ENCODE results near the gene ZNF614.
"Not testable (repeated sequence)": the region's sequence is repeated elsewhere in the genome, so short reads cannot be mapped to it uniquely, and the experiment has no call there.

ZNF614 gene

GRCh38 chr19:51986309-51987291 is 41.6 kb downstream of the ZNF614 start, which contains the start of gene ZNF350:
Gene ZNF350, minus strand, starts transcription at chr19:51986840. Its CDS starts 12,480 bp downstream, at chr19:51974360.
- peak; percentile 76 for DNase-seq

GRCh38 chr19:51983361-51983760 is 44.8 kb downstream of the ZNF614 start:
- DNase-seq: no peak

- DNase-seq: not testable (repeated sequence)
Observed at GRCh38 chr19:51980926-51981325, 47.3 kb downstream of the ZNF614 start.

GRCh38 chr19:51980116-51980736 is 48.0 kb downstream of the ZNF614 start:
- no peak for DNase-seq

GRCh38 chr19:51978882-51979281 is 49.3 kb downstream of the ZNF614 start:
- no peak for DNase-seq

- DNase-seq: no peak
Observed at GRCh38 chr19:51977346-51977745, 50.8 kb downstream of the ZNF614 start.

GRCh38 chr19:51976852-51977251 is 51.3 kb downstream of the ZNF614 start:
- DNase-seq: no peak

- DNase-seq: not testable (repeated sequence)
Observed at GRCh38 chr19:51975787-51976186, 52.4 kb downstream of the ZNF614 start.

- no peak for DNase-seq
Observed at GRCh38 chr19:51971624-51972023, 56.6 kb downstream of the ZNF614 start.

GRCh38 chr19:51970718-51971117 is 57.5 kb downstream of the ZNF614 start:
- no peak for DNase-seq

GRCh38 chr19:51965583-51965982 is 62.6 kb downstream of the ZNF614 start:
- DNase-seq: no peak

Data from NCI-H2029 (cell line).